GM12878 (cell line): Measurements from ENCODE around the gene KRT82. TPM values are rescaled to one million over a fixed set of nuclear protein-coding genes. Genes with fewer than 3 reads are reported as not detected.
A peak's percentile ranks its signal among the peaks of the same experiment; 100 is the strongest.
"Not testable (repeated sequence)": the region's sequence is repeated elsewhere in the genome, so short reads cannot be mapped to it uniquely, and the experiment has no call there.

ENCODE experiments used
- ATAC-seq: fragments of 200-7000 bp; cut with Tn5 transposase; 3 replicates; pipeline ENCODE4 v1.9.1; 2020; ENCODE audit warnings: mild to moderate bottlenecking, moderate library complexity
- BruUV-seq: library from RNA; stranded (reverse); fragments of 400-500 nt; replicated peaks from 2 replicates; lab custom pipeline; 2021; lab: Mats Ljungman, UMichigan
- CTCF ChIA-PET: fragments of 300-600 bp; sonication (Branson Sonifier 250); formaldehyde crosslinking; extraction: SDS; loops from one replicate; lab custom pipeline; 2021; ENCODE audit warnings: inconsistent platforms; lab: Yijun Ruan, JAX
- POLR2A ChIA-PET: fragments of 350-600 bp; formaldehyde crosslinking; extraction: SDS; loops from one replicate; lab custom pipeline; 2021; ENCODE audit warnings: inconsistent platforms; lab: Charles Lee
- RAD21 ChIA-PET: fragments of 300-600 bp; sonication (Branson Sonifier 250); formaldehyde crosslinking; loops from one replicate; lab custom pipeline; 2023; ENCODE audit warnings: antibody characterized with exemption; ENCODE audit not compliant: unreplicated experiment; lab: Charles Lee
- SMC1A ChIA-PET: fragments of 300-600 bp; sonication (Branson Sonifier 250); formaldehyde crosslinking; loops from one replicate; lab custom pipeline; 2023; ENCODE audit not compliant: unreplicated experiment, uncharacterized antibody; lab: Charles Lee
- DNase-seq: peaks from one replicate; pipeline ENCODE4 v3.0.0-alpha.2; 2011; ENCODE audit warnings: low read depth, low spot score
- FAIRE-seq: peaks from 3 replicates; lab custom pipeline; 2011; peaks lifted over from hg19 to GRCh38; lab: Jason Lieb, UNC
- H2AFZ ChIP-seq: 2 replicates; pipeline ENCODE4 v1.6.0; 2011; ENCODE audit warnings: low read depth, low read length, control low read depth; ENCODE audit not compliant: control insufficient read depth
- H3K27ac ChIP-seq: 2 replicates; pipeline ENCODE4 v1.5.1; 2011; ENCODE audit warnings: control low read depth; ENCODE audit not compliant: control insufficient read depth, insufficient read depth
- H3K27me3 ChIP-seq, 2 experiments: replicated peaks in 1 of 2; 2 replicates each; pipeline versions ENCODE4 v1.6.0 to v1.6.1; 2011; ENCODE audit warnings: low read length in 1 of 2; ENCODE audit not compliant: control insufficient read depth in 2 of 2, insufficient read depth in 2 of 2
- H3K36me3 ChIP-seq, 2 experiments: 2 replicates each; pipeline ENCODE4 v1.5.1; 2011; ENCODE audit warnings: low read length in 1 of 2; ENCODE audit not compliant: control insufficient read depth in 2 of 2, insufficient read depth in 2 of 2
- H3K4me1 ChIP-seq: 2 replicates; pipeline ENCODE4 v1.6.1; 2011; ENCODE audit warnings: mild to moderate bottlenecking, low read length, moderate library complexity, mixed read lengths; ENCODE audit not compliant: control insufficient read depth, insufficient read depth
- H3K4me2 ChIP-seq: 2 replicates; pipeline ENCODE4 v1.6.0; 2011; ENCODE audit warnings: control low read depth; ENCODE audit not compliant: control insufficient read depth, insufficient read depth
- H3K4me3 ChIP-seq: fragments of 200-600 bp; sonication (generic); 2 replicates; pipeline ENCODE4 v1.5.1; 2016
- H3K79me2 ChIP-seq: 2 replicates; pipeline ENCODE4 v1.6.0; 2011; ENCODE audit warnings: low read length; ENCODE audit not compliant: control insufficient read depth, insufficient read depth
- H3K9ac ChIP-seq: 2 replicates; pipeline ENCODE4 v1.8.0; 2011; ENCODE audit warnings: low read length, control low read depth, mixed read lengths; ENCODE audit not compliant: control insufficient read depth, insufficient read depth
- H3K9me3 ChIP-seq: replicated peaks from 3 replicates; pipeline ENCODE4 v1.5.1; 2011; ENCODE audit warnings: mild to moderate bottlenecking, low read length; ENCODE audit not compliant: control insufficient read depth, insufficient read depth
- H4K20me1 ChIP-seq: 2 replicates; pipeline ENCODE4 v1.6.0; 2011; ENCODE audit not compliant: control insufficient read depth, insufficient read depth
- PAX5 ChIP-seq: IDR thresholded peaks from 2 replicates; pipeline ENCODE4 v1.6.1; 2011; ENCODE audit warnings: low read depth, low read length, borderline replicate concordance
- RCOR1 ChIP-seq: conservative IDR thresholded peaks from 2 replicates; pipeline ENCODE4 v1.6.1; 2012; ENCODE audit warnings: low read depth, low read length, improper control_type of control experiment
- YY1 ChIP-seq: IDR thresholded peaks from 2 replicates; pipeline ENCODE4 v1.6.1; 2011; ENCODE audit warnings: low read depth, mild to moderate bottlenecking, low read length
- WGBS: methylation state at CpG from one replicate; pipeline ENCODE4 v1.1.6; 2016; ENCODE audit warnings: low lambda C conversion rate; ENCODE audit not compliant: insufficient replicate concordance, insufficient coverage; ENCODE audit errors: missing lambda C conversion rate; 5-methylcytosine and 5-hydroxymethylcytosine counted together
- in situ Hi-C: fragments of 300-500 bp; cut with MboI; formaldehyde crosslinking; loops from 9 replicates; pipeline ENCODE4 v1.14.3; 2018; ENCODE audit warnings: mixed read lengths
- intact Hi-C: fragments of 100-400 bp; cut with micrococcal nuclease; formaldehyde crosslinking; loops from one replicate; pipeline ENCODE4 v1.14.2; 2022; ENCODE audit not compliant: unreplicated experiment
- polyA plus RNA-seq, 11 experiments: library from polyadenylated mRNA; depleted of rRNA in 4 of 11; unstranded in 6 of 11; stranded (reverse) in 5 of 11; fragments of >200 nt; fragmentation: Nextera tagmentation in 4 of 11; fragmentation: Illumina TruSeq in 1 of 11; extraction: Ambion mirVana in 4 of 11; extraction: Trizol in 1 of 11; gene quantifications; 1 replicate in 1 of 11; 2 replicates in 10 of 11; pipeline versions ENCODE4 v1.2.1 to v1.2.3, GENCODE V29; 2011 to 2016; ENCODE audit warnings: inconsistent platforms in 2 of 11, missing spikeins in 2 of 11, low read depth in 1 of 11
- total RNA-seq, 4 experiments: library from RNA; depleted of rRNA in 3 of 4; stranded (reverse); fragments of >200 nt in 3 of 4; fragmentation: Illumina TruSeq in 1 of 4; extraction: Trizol in 1 of 4; gene quantifications; 2 replicates each; pipeline versions ENCODE4 v1.2.1 to v1.2.3, GENCODE V29; 2013 to 2021

KRT82 gene
- total and polyA plus RNA-seq, 10 of the 15 experiments (the other 5 are each of a cell fraction or from before 2014, with no cell fraction given) = not detected

GRCh38 chr12:52413202-52413601 is 7.1 kb upstream of the KRT82 start:
- CTCF ChIA-PET = interaction anchor here (1.1 kb wide), 1 partner anchor 33 kb away, joined by 3 read pairs; no protein-coding TSS in a partner anchor
- H3K4me3 ChIP-seq = no peak overlapping the region
- no peak for TF ChIP-seq YY1
- TF ChIP-seq, all 136 proteins: peak for 0
- no peaks in the 10 kb centered on the region for H3K4me1 ChIP-seq
- no peaks in the 10 kb centered on the region for H4K20me1 ChIP-seq
- 14% methylated on average over 4 of the region's 4 CpGs for WGBS
- ChIA-PET RAD21 (no interaction called here), SMC1A (interaction anchor here (1.0 kb wide), 1 partner anchor 15 kb away, joined by 4 read pairs; no protein-coding TSS in a partner anchor), POLR2A (no interaction called here)
- intact Hi-C loops (no loop called here), in situ Hi-C loops (no loop called here)
- no TSS peak for BruUV-seq
- H3K9me3 ChIP-seq = no peaks in the 10 kb centered on the region
- H3K27ac ChIP-seq = no peak overlapping the region
- ATAC-seq (no peak), FAIRE-seq (no peak), DNase-seq (no peak)
- no peak overlapping the region for H3K4me2 ChIP-seq
- H3K27me3 ChIP-seq = no peaks in the 10 kb centered on the region; a peak in 1 of 4 replicates
- no peaks in the 10 kb centered on the region for H3K79me2 ChIP-seq
- no peaks in the 10 kb centered on the region for H3K36me3 ChIP-seq
- H2AFZ ChIP-seq = no peak overlapping the region
- H3K9ac ChIP-seq = no peak overlapping the region

DNA sequence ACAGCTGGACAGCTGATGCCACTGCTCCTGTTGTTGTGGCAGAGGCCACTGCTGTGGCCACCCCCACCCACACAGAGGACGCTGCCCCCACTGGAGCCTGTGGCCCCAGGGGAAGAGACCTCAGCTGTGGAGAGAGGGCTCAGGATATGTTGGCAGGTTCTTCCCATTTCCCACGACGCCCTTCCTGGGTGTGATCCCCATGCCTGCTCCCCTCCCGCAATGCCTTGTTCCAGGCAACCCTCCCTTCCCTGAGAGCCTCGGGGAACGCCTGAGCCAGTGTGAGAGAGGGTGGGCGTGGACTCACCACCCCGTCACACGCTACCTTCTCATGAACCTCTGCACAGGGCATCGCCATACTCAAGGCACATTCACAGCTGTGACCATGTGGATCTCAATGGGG is 5.7 kb upstream of the KRT82 start:
- RAD21 ChIA-PET = no interaction called here
- Histone ChIP-seq H3K27ac (no peak overlapping the region), H3K27me3 (no peaks in the 10 kb centered on the region; a peak in 2 of 4 replicates), H3K36me3 (no peaks in the 10 kb centered on the region), H3K4me2 (no peak overlapping the region), H3K9ac (no peak overlapping the region), H3K4me3 (no peak overlapping the region), H3K79me2 (no peaks in the 10 kb centered on the region), H3K4me1 (no peaks in the 10 kb centered on the region), H3K9me3 (no peaks in the 10 kb centered on the region), H4K20me1 (no peaks in the 10 kb centered on the region), H2AFZ (no peak overlapping the region)
- SMC1A ChIA-PET = no interaction called here
- TF ChIP-seq PAX5 (no peak), RCOR1 (no peak)
- in situ Hi-C loops = no loop called here
- FAIRE-seq (no peak), ATAC-seq (no peak), DNase-seq (no peak)
- intact Hi-C loops = no loop called here
- POLR2A ChIA-PET = no interaction called here
- CTCF ChIA-PET = no interaction called here
- WGBS = 22% methylated on average over 9 of the region's 10 CpGs
- no TSS peak for BruUV-seq

- H3K9ac ChIP-seq, H3K27me3 ChIP-seq, BruUV-seq, H3K27ac ChIP-seq, H2AFZ ChIP-seq, intact Hi-C loops, H3K79me2 ChIP-seq, DNase-seq, H3K4me2 ChIP-seq, ATAC-seq, RAD21 ChIA-PET, in situ Hi-C loops, H3K9me3 ChIP-seq, POLR2A ChIA-PET, H3K36me3 ChIP-seq, SMC1A ChIA-PET, CTCF ChIA-PET, H3K4me1 ChIP-seq, H4K20me1 ChIP-seq, H3K4me3 ChIP-seq: not testable (repeated sequence)
- no CpG with 5 or more reads among the region's 1 CpG for WGBS
- peak; percentile 44 for FAIRE-seq
These were observed 4.6 kb upstream of the KRT82 start for GRCh38 chr12:52410589-52411248.
